ENCODE results near the gene GTF2F2.
"Not testable (repeated sequence)": the region's sequence is repeated elsewhere in the genome, so short reads cannot be mapped to it uniquely, and the experiment has no call there.

GTF2F2 gene

GRCh38 chr13:45254396-45254795 is 134.1 kb downstream of the GTF2F2 start:
- DNase-seq (ENCODE audit: low spot score): no peak

GRCh38 chr13:45255247-45255987 is 135.1 kb downstream of the GTF2F2 start:
- DNase-seq (ENCODE audit: low spot score): no peak

GRCh38 chr13:45256254-45256653 is 135.9 kb downstream of the GTF2F2 start:
- DNase-seq (ENCODE audit: low spot score): no peak

- DNase-seq (ENCODE audit: low spot score): no peak
Measured at GRCh38 chr13:45257638-45258333, 137.5 kb downstream of the GTF2F2 start.

GRCh38 chr13:45258334-45258675 is 138.0 kb downstream of the GTF2F2 start:
- no peak for DNase-seq (ENCODE audit: low spot score)

- DNase-seq (ENCODE audit: low spot score): no peak
Measured at GRCh38 chr13:45267215-45267614, 146.9 kb downstream of the GTF2F2 start.

- DNase-seq (ENCODE audit: low spot score): no peak
Measured at GRCh38 chr13:45269204-45269603, 148.9 kb downstream of the GTF2F2 start.

- no peak for DNase-seq (ENCODE audit: low spot score)
Measured at GRCh38 chr13:45276913-45277312, 156.6 kb downstream of the GTF2F2 start.

GRCh38 chr13:45278096-45278645 is 157.9 kb downstream of the GTF2F2 start:
- DNase-seq (ENCODE audit: low spot score): no peak

- DNase-seq (ENCODE audit: low spot score): no peak
Measured at GRCh38 chr13:45280011-45280410, 159.7 kb downstream of the GTF2F2 start.

GRCh38 chr13:45280751-45281634 is 160.7 kb downstream of the GTF2F2 start:
- DNase-seq (ENCODE audit: low spot score): no peak

GRCh38 chr13:45282994-45283393 is 162.7 kb downstream of the GTF2F2 start:
- DNase-seq (ENCODE audit: low spot score): no peak

GRCh38 chr13:45289936-45290563 is 169.7 kb downstream of the GTF2F2 start:
- no peak for DNase-seq (ENCODE audit: low spot score)

GRCh38 chr13:45292176-45292575 is 171.9 kb downstream of the GTF2F2 start:
- no peak for DNase-seq (ENCODE audit: low spot score)

- DNase-seq (ENCODE audit: low spot score): no peak
Measured at GRCh38 chr13:45295536-45295935, 175.2 kb downstream of the GTF2F2 start.

- no peak for DNase-seq (ENCODE audit: low spot score)
Measured at GRCh38 chr13:45296259-45296658, 175.9 kb downstream of the GTF2F2 start.

- DNase-seq (ENCODE audit: low spot score): no peak
Measured at GRCh38 chr13:45297456-45298205, 177.3 kb downstream of the GTF2F2 start.

GRCh38 chr13:45298206-45298505 is 177.8 kb downstream of the GTF2F2 start:
- no peak for DNase-seq (ENCODE audit: low spot score)

- DNase-seq (ENCODE audit: low spot score): not testable (repeated sequence)
Measured at GRCh38 chr13:45298550-45298949, 178.2 kb downstream of the GTF2F2 start.

GRCh38 chr13:45299194-45299593 is 178.9 kb downstream of the GTF2F2 start:
- no peak for DNase-seq (ENCODE audit: low spot score)
